IPS-18c (cell line): ENCODE measurements around the gene PIP4K2C.

Experiments
- H3K4me3 ChIP-seq: 2 replicates; pipeline ENCODE4 v1.7.0; 2013; ENCODE audit warnings: low read depth, mild to moderate bottlenecking, low read length, moderate library complexity; ENCODE audit not compliant: insufficient read depth
- H3K9me3 ChIP-seq: one replicate; pipeline ENCODE4 v1.6.1; 2013; ENCODE audit warnings: mild to moderate bottlenecking, low read length, moderate library complexity; ENCODE audit not compliant: control insufficient read depth, insufficient read depth

PIP4K2C gene

DNA sequence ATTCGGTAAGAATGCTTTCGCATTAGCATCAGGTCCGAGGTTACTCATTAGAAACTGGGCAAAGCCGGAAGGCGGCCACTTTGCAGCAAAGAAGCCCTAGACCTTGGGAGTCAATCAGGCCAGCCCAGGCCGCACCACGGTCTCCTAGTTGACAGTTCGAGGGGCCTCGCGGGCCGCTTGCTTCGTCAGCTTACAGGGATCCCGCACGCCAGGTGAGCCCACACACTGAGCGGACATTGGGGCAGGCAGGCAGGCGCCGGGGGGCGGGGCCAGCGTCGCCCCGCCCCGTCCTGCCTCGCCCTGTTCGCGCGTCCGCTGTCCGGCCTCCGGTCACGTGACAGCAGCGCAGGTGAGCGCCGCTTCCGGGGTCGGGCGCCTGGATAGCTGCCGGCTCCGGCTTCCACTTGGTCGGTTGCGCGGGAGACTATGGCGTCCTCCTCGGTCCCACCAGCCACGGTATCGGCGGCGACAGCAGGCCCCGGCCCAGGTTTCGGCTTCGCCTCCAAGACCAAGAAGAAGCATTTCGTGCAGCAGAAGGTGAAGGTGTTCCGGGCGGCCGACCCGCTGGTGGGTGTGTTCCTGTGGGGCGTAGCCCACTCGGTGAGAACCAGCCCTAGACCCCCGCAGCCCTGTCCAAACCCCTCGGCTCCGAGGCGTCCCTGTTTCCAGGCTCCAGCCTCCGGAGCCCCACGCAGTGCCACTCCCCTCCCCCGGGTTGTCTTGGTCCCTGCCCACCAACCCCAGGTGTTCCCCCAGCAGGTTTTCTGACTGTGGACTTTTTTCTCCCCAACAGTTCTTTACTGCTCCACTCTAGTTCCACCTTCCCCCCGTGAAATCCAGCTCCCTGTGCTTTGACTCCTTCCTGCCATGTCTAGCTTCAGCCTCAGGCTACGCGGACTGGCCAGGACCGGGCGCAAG, at the start of gene PIP4K2C:
TSS of gene PIP4K2C (plus strand) at position 329 of the 918 bp plus-strand sequence. CDS start at position 427, 98 bp downstream.
- Histone ChIP-seq H3K9me3 (no peaks in the 10 kb centered on the region), H3K4me3 (peak within 1 kb of the TSS; percentile 92)

DNA sequence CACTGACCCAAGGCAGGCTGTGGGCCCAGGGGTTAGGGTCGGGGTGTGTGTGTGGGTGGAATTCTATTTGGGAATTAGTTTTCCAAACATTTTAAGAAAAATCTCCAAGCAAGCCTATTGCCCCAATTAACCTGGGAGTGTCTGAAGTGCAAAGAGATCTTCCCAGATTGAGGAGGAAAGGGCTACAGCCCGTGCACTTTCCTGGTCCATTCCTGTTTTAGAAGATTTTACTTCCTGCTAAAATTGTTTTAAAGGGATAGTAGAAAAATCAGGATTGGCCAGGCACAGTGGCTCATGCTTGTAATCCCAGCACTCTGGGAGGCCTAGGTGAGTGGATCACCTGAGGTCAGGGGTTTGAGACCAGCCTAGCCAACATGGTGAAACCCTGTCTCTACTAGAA, 49.3 kb upstream of the PIP4K2C start:
- H3K4me3 ChIP-seq: no peak overlapping the region
- H3K9me3 ChIP-seq: no peaks in the 10 kb centered on the region

DNA sequence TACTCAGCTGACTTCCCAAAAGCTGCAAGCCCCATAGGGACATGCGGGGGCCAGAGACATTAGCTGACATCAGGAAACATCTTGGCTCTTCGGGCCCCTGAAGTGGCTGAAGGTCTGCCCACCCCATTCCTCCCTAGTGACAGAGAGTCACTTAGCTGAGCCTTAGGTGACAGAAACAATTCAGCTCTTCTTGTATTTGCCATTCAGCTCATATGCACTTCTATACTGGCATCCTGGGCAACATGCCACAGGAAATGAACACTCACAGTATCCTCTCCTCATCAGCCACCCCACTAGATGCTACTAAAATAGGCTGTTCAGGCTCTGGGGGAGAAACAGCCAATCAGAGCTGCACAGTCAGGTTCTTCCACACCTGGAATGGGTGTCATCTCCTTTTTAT, 47.4 kb upstream of the PIP4K2C start:
- H3K9me3 ChIP-seq: no peaks in the 10 kb centered on the region
- no peak overlapping the region for H3K4me3 ChIP-seq

DNA sequence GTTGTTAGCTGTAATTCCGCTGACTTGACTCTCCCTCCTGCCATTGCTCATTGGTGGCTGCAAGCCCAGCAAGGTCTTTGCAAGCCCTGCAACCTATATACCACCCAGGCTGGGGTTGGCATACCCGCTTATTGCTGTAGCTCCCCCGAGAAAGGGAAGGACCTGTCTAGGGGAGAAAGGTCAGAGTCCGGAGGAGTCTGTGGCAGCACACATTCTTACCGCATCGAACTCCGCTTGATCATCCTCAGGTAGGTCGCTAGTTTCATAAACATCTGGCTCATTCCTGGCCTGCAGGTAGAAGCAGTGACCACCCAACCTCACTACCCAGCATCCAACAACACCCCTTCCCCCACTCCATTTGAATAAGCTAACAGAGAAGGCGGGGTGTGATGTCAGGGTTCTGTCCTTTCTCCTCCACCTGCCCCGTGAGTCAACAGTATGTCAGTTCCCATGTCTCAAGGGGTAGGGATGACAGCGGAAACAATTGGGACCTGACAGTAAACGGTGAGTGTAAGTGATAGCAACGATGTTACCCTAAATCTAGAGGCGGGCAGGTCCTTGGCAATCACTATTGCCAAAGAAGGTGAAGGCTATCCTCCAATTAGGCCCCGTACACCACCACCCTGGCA, 45.1 kb upstream of the PIP4K2C start:
- Histone ChIP-seq H3K4me3 (peak overlapping the region; percentile 88), H3K9me3 (no peaks in the 10 kb centered on the region)

DNA sequence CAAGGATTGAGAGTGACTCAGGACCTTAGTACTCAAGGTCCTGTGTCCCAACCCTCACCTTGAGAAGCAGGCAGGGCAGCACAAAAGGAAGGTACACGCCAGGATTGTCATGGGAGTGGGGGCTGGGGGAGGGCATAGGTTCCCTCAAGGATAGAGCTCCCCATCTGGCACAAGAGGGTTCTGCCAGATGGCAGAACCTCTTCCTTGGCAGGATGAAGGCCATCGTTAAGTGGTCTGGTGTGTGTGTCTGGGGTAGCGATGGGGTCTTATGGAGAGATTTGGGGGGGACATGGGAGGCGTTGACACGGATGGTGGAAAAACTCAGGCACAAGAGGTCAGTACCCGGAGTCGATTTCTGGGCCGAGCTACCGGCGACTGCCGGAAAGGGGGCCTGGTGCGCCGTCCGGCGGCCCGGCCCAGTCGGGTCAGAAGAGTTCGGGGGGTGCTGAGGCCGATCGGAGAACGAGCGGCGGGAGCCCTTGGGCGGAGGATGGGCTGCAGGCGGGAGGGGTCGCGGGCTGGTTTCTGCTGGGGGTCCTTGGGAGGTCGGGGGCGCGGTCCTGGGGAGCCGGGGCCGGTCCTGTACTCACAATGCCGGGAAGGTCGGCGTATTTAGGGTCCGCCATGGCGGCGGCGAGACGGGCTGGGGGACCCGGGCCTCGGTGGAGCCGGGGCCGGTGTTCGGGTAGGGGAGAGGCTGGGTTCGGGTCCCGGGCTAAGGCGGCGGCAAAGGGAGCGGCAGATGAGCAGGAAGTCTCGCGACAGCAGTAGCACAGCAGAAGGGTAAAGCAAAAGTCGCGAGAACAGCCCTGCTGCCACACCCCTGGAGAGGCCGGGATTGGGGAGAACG, 44.3 kb upstream of the PIP4K2C start, which contains the start of gene DCTN2:
TSS of gene DCTN2 (minus strand) at position 755 of the 850 bp plus-strand sequence. CDS start at position 626, 129 bp downstream.
- no peaks in the 10 kb centered on the region for H3K9me3 ChIP-seq
- peak within 1 kb of the TSS; percentile 88 for H3K4me3 ChIP-seq

DNA sequence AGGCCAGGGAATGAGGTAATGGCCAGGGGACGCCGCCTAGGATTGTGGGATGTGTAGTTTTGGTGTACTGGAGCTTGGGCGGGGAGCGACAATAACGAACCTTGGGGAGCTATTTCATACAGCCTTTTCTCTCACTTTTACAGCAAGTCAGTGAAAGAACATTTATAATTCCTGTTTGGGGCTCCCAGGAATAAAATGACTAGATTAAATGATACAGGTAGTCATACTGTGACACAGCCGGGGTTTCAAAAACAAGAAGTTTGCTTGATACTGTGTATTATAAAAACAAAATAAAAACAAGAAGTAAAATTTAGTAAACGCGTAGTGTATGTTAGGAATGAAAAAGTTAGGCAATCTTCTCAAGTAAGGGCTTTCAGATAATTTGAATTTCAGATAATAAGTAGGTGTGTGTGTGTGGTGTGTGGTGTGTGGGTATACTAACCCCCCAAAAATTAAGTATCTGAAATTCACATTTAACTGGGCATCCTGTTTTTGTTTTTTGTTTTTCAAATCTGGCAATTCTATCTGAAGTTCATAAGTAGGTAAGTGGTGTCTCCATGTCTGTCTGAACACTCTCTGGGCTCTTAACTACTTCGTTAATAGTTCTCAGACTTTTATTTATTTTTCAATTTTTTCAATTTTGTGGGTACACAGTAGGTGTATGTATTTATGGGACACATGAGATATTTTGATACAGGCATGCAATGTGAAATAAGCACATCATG, 43.5 kb upstream of the PIP4K2C start:
- H3K4me3 ChIP-seq: no peak overlapping the region
- H3K9me3 ChIP-seq: no peaks in the 10 kb centered on the region

DNA sequence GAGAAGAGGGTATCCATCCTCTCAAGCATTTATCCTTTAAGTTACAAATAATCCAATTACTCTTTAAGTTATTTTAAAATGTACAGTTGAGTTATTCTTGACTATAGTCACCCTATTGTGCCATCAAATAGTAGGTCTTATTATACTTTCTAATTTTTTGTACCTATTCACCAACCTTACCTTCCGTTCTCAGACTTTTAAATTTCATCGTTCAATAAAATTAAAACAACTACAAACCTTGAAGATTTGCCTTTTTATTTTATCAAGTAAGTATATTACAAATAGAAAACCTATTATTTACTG, 43.0 kb upstream of the PIP4K2C start:
- Histone ChIP-seq H3K9me3 (no peaks in the 10 kb centered on the region), H3K4me3 (no peak overlapping the region)

DNA sequence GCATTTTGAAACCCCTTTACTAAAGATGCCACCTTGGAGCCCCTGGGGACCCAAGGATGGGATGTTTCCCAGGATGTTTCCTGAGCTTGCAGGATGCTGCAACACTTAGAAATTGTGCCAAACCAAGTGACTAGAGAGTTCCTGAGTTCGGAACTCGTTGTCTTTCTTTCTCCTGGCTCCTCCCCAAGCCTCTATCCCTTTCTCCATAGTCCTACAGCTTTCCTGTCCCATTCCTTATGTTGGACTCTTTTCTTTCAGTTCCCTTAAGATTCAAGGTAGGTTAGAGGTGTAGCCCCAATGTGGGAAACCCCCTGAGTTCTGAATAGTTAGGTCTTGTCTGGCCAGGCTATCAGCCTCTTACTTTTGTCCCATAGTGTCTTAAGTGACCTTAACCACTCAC, 42.5 kb upstream of the PIP4K2C start:
- H3K4me3 ChIP-seq: no peak overlapping the region
- no peaks in the 10 kb centered on the region for H3K9me3 ChIP-seq

DNA sequence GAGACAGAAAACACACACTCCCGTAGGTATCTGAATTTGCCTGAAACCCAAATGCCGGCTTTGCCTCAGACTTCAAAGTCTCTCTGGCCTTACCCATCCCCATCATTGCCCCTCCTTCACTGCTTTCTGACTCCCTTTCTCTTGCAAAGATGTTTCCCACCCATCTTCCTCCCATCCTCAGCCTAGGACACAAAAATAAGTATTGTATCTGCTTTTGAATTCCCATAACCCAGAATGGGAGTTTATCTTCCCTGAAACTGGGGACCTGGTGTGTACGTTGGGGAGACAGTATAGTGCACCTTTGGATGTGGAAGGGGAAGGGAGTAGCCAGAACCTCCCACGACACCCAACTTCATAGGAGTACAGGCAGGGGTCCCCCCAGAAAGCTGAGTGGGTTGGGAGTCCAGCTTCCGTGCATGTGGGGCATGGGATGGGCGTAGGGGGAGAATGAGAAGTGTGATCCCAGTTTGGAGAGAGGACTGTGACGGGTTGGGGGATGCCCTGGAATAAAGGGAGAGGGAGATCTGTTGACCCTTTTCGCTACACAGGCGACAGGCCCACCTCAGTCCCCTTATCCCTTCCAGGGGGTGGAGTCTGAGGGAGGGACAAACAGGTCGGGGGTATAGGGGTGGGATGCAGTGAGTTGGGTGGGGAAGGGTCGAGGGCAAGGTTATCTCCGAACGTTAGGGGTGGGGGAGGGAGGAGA, 41.6 kb upstream of the PIP4K2C start:
- H3K4me3 ChIP-seq: peak overlapping the region; percentile 85; the same call in 1 of the 2 replicates

DNA sequence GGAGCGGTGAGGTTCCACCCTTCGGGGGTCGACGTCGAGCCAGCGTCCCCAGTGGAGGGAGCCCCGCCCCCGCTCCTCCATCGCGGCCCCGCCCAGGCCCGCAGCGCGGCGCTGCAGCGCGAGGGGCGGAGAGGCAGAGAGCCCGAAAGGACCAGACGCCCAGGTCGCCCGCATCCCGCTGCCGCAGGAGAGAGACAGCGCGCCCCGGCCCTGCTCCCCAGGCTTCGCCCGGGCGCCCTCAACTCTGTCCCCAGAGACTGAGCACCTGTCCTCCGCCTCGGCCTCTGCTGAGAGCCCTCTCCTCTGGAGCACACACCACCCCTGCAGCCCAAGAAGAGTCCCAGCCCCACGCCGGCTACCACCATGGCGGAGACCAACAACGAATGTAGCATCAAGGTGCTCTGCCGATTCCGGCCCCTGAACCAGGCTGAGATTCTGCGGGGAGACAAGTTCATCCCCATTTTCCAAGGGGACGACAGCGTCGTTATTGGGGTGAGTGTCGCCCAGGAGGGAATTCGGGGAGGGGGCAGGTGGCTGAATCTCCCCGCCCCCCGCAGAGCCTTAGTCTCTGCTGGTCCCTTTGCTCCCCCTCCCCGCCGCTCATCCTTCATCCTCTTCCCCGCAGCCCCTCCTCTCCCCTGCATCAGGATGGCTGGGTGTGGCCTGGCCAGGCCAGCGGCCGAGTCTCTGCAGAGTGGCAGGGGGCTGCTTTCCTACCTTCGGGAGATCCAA, 40.9 kb upstream of the PIP4K2C start, which contains the start of gene KIF5A:
TSS of gene KIF5A (plus strand) at position 136 of the 732 bp plus-strand sequence. CDS start at position 364, 228 bp downstream.
- peak within 1 kb of the TSS; percentile 85 for H3K4me3 ChIP-seq
- no peaks in the 10 kb centered on the region for H3K9me3 ChIP-seq

More for the DNA sequence above, 41.6 kb upstream of the PIP4K2C start:
- no peaks in the 10 kb centered on the region for H3K9me3 ChIP-seq

DNA sequence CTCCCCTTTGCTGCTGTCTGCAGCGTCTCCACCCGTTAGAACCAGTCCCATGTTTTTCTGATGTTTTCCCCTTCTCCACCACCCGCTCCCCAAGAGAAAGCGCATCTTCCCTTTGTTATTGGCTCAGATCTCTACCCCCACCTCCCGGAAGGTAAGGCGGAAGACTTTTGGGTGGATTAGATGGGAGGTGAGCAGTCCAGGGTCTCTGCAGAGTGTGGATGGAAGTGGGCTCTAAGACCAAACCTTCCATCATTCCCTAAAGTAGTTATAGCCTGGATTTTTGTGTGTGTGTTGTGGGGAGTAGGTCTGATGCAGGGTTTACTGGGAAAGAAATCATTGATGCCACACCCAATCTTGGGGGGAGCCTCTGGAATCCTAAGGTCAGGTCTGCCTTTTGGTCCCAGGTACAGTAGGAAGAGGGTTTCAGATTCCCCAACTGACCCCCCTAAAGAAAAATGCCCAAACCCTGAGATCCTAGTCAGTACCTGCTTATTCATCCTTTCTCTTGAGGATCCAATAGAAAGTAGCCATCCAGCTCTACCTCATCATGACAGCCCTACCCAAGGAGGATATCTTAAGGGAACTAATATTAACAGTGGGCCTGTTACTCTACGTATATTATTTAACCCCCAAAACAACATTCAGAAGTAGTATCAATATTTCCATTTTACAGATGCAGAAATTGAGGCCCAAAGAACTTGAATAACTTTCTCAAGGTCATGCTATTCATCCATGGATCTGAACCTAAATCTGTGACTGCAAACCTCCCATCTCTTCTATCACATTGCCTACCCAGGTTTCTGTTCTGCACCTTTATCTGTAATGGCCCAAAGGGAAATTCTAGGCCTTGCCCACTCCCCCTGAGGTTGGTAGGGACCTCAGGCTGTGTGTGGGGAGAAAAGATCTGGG, 40.1 kb upstream of the PIP4K2C start:
- H3K4me3 ChIP-seq: peak overlapping the region; percentile 85
- no peaks in the 10 kb centered on the region for H3K9me3 ChIP-seq

DNA sequence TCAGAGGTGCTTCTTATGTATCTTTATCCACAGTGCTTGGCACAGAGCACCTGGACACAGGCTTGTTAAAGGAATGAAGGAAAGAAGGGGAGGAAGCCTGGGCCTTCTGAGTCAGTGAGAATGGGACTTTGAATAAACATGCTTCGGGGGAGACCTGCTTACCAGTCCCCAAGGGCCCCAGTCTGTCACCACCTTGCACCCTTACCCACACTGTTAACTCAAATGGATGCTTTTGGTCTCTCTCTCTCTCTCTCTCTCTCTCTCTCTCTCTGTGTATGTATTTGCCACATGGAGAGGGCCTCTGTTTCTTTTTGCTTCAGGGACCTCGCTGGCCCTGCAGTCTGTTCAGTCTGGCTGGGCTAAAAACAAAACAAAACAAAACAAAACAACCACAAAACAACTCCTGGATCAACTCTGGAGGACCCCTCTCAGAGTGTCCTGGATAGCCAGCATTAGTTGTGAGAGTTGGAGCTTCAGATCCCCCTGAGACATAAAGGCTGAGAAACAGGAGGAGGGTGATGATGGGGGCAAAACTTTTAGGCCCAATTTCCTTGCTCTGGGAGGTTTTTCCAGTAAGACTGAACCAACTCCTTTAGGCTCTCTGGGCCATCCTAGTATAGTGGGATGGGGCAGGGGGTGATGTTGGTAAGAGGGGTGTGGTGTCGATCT, 39.2 kb upstream of the PIP4K2C start:
- Histone ChIP-seq H3K9me3 (no peaks in the 10 kb centered on the region), H3K4me3 (no peak overlapping the region; the same call in 1 of the 2 replicates)

DNA sequence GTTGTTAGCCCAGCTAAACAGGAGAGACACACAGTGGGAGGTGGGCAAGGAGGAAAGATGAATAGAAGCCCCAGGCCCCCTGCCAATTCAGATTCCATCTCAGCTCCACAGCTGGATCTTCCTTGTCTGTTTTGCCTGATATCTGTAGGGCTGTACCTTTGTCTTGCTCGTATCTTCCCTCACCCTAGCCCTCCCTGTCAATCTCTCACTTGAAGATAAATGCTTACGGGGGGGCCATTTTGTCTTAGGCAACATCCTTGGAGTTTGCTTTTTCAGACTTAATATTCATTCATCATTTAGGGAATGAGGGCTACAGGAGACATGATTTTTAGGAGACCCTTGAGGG, 38.7 kb upstream of the PIP4K2C start:
- Histone ChIP-seq H3K9me3 (no peaks in the 10 kb centered on the region), H3K4me3 (no peak overlapping the region)

DNA sequence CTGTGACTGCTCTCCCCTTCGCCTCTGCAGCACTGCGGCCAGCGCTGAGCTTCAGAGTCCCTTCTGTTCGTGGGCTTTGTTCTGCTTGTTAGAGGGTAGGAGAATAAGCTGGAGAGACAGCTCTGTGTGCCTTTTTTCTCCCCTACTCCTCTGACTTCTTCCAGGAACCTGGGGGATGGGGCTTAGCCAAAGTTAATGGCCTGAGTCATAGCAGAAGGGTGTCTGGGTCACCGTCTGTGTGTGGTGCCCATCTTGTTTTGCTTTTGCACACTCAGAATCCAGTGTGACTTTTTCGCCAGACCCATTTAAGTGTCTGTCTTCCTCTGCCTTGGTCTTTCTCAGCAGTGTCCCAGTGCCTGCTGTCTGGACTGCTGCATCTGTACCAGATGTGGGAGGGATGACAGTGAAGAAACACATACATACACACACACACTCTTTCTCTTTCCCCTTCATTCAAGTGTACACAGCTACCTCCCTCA, 38.1 kb upstream of the PIP4K2C start:
- Histone ChIP-seq H3K9me3 (no peaks in the 10 kb centered on the region), H3K4me3 (no peak overlapping the region)
